IPS DF 6.9 (cell line): ENCODE results near the gene ADNP2.

Experiments used
- DNase-seq: peaks from one replicate; pipeline ENCODE4 v3.0.0-alpha.2; 2013; ENCODE audit warnings: low read depth, low spot score
- H3K27ac ChIP-seq: one replicate; pipeline ENCODE4 v1.5.1; 2013; ENCODE audit warnings: low read length, control low read depth
- H3K27me3 ChIP-seq: 2 replicates; pipeline ENCODE4 v1.6.1; 2013; ENCODE audit warnings: mild to moderate bottlenecking, low read length; ENCODE audit not compliant: control insufficient read depth, insufficient read depth
- H3K36me3 ChIP-seq: 2 replicates; pipeline ENCODE4 v1.6.1; 2013; ENCODE audit warnings: low read length; ENCODE audit not compliant: control insufficient read depth, insufficient read depth
- H3K4me1 ChIP-seq: 2 replicates; pipeline ENCODE4 v1.6.1; 2013; ENCODE audit warnings: low read length; ENCODE audit not compliant: control insufficient read depth, insufficient read depth
- H3K4me3 ChIP-seq: 2 replicates; pipeline ENCODE4 v1.5.1; 2013; ENCODE audit warnings: mild to moderate bottlenecking, low read length
- H3K9me3 ChIP-seq: 2 replicates; pipeline ENCODE4 v1.6.1; 2013; ENCODE audit warnings: low read length, inconsistent platforms; ENCODE audit not compliant: control insufficient read depth, insufficient read depth
- WGBS: extraction: QIAGEN DNeasy Blood & Tissue Kit; methylation state at CpG from one replicate; pipeline ENCODE4 v1.1.7; 2013; ENCODE audit warnings: mixed read lengths, missing lambda C conversion rate; ENCODE audit not compliant: insufficient read length, insufficient coverage; 5-methylcytosine and 5-hydroxymethylcytosine counted together

ADNP2 gene

DNA sequence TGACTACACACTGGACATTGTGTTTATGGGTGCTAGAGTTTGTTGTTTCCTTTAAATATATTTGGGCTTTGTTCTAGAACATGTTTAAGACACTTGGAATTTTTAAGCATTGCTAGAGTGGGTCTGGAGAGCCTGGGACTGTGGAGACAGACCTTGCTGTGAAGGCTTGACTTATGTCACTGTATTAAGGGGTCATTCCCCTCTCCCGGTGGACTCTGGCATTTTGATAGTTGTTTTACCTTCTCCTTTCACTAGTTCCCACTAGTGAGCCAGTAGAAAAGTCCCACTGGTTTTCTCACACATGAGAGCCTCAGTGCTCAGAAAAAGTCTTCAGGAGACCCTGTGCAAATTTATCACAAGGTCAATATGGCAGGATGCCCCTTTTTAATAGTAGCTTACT is 18.6 kb downstream of the ADNP2 start:
- Histone ChIP-seq H3K36me3 (no peaks in the 10 kb centered on the region; the same call in 1 of the 2 replicates), H3K27ac (no peak overlapping the region)
- no CpG with 5 or more reads among the region's 1 CpG for WGBS

DNA sequence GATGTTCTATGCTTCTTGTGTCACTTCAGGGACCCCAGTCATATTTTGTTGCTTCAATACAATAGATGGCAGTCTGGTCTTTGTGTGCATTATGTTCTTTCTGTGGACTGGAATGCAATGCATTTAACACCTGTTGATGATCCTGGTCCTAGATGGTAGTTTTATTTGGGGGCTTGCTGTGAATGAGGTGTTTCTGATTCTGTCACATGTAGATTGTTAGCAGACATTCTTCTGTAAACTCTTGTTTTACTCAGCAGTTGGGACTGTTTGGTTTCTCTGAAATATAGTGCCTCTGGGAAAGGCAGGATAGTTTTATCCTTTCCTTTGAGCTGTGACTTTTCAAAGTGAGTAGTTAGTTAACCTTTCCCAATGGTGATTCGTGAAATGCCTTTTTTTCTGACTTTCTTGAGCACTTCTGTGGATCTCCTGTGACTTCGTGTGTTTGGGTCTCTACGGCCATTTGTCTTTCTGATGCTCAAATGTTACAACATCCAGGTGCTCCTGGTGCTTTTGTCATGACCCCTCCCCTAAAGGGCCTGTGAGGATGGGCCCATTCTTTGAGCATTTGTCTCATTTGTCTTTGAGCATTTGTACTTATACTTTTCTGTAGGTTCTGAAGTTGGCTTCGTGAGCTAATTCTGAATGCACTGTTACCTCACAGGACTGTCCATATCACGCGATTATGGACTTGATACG is 20.8 kb downstream of the ADNP2 start:
- no peak for DNase-seq
- Histone ChIP-seq H3K4me1 (no peaks in the 10 kb centered on the region), H3K27ac (no peak overlapping the region), H3K4me3 (no peak overlapping the region), H3K27me3 (no peaks in the 10 kb centered on the region), H3K9me3 (no peaks in the 10 kb centered on the region), H3K36me3 (no peaks in the 10 kb centered on the region; the same call in 1 of the 2 replicates)
- WGBS, result no CpG with 5 or more reads among the region's 7 CpGs

More for the DNA sequence above, 18.6 kb downstream of the ADNP2 start:
- no peaks in the 10 kb centered on the region for H3K27me3 ChIP-seq
- H3K9me3 ChIP-seq, result no peaks in the 10 kb centered on the region
- 0 out of 2 replicates have a peak, but pooled peaks cover 1% of the 10 kb centered on the region for H3K4me1 ChIP-seq
- H3K4me3 ChIP-seq, result no peak overlapping the region
- no peak for DNase-seq

- no CpG with 5 or more reads among the region's 5 CpGs for WGBS
Observed at GRCh38 chr18:80130555-80130954, 21.5 kb downstream of the ADNP2 start.

DNA sequence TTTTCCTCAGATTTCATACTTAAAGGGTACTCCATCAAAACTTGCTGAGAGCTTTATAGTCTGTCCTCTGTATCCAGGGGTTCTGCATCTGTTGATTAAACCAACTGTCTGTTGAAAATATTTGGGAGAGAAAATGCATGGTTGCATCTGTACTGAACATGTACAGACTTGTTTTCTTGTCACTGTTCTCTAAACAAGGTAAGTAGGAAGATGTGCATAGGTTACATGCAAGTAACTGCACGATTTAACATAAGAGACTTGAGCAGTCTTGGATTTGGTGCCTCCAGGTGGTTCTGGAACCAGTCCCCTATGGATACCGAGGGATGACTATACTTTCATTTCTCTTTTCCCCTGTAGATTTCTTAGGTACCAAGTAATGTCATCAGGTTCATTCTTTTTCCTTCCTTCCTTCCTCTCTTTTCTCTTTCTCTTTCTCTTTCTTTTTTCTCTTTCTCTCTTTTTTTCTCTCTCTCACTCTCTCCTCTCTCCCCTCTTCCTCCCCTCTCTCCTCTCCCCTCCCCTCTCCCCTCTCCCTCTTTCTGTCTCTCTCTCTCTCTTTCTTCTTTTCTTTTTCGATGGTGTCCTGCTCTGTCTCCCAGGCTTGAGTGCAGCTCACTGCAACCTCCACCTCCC is 23.2 kb downstream of the ADNP2 start:
- no peak overlapping the region for H3K4me3 ChIP-seq
- DNase-seq, result no peak
- WGBS, result no CpG with 5 or more reads among the region's 3 CpGs
- H3K36me3 ChIP-seq, result peaks cover 16% of the 10 kb centered on the region
- H3K4me1 ChIP-seq, result no peaks in the 10 kb centered on the region
- no peaks in the 10 kb centered on the region for H3K27me3 ChIP-seq
- H3K27ac ChIP-seq, result no peak overlapping the region
- no peaks in the 10 kb centered on the region for H3K9me3 ChIP-seq

More at GRCh38 chr18:80130555-80130954, 21.5 kb downstream of the ADNP2 start:
- Histone ChIP-seq H3K27ac (no peak overlapping the region), H3K36me3 (peaks cover under 1% of the 10 kb centered on the region; the same call in 1 of the 2 replicates), H3K4me1 (no peaks in the 10 kb centered on the region), H3K4me3 (no peak overlapping the region), H3K27me3 (no peaks in the 10 kb centered on the region), H3K9me3 (no peaks in the 10 kb centered on the region)
- no peak for DNase-seq

DNA sequence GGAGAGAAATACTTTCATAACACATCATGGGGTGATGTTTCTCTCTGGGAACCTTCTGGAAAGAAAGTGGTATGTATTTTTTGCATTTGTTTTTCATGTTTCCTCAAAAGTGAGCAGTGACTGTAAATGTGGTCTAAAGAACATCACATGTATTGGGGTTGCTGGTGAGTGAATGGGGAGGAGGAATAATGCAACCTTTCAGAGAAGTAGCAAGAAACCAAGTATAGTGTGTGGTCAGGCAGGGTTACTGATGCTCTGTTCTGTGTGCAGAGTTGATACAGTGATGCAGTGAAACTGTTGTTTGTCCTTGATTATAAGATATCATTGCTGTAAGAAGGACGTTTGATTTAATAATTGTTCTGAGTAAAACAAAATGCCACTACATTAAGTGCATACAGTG is 24.1 kb downstream of the ADNP2 start:
- no peak overlapping the region for H3K27ac ChIP-seq
- H3K36me3 ChIP-seq, result peaks cover 24% of the 10 kb centered on the region
- H3K4me1 ChIP-seq, result no peaks in the 10 kb centered on the region; the same call in 1 of the 2 replicates
- DNase-seq, result no peak
- no peak overlapping the region for H3K4me3 ChIP-seq
- H3K27me3 ChIP-seq, result no peaks in the 10 kb centered on the region
- H3K9me3 ChIP-seq, result no peaks in the 10 kb centered on the region
- no CpG with 5 or more reads among the region's 1 CpG for WGBS

- WGBS, result no CpG with 5 or more reads among the region's 1 CpG
- no peak for DNase-seq
- no peaks in the 10 kb centered on the region for H3K9me3 ChIP-seq
- H3K36me3 ChIP-seq, result peaks cover 26% of the 10 kb centered on the region
- no peaks in the 10 kb centered on the region for H3K27me3 ChIP-seq
- H3K4me1 ChIP-seq, result no peaks in the 10 kb centered on the region; the same call in 1 of the 2 replicates
- H3K4me3 ChIP-seq, result no peak overlapping the region
- H3K27ac ChIP-seq, result no peak overlapping the region
Observed at GRCh38 chr18:80135136-80135535, 26.1 kb downstream of the ADNP2 start.

DNA sequence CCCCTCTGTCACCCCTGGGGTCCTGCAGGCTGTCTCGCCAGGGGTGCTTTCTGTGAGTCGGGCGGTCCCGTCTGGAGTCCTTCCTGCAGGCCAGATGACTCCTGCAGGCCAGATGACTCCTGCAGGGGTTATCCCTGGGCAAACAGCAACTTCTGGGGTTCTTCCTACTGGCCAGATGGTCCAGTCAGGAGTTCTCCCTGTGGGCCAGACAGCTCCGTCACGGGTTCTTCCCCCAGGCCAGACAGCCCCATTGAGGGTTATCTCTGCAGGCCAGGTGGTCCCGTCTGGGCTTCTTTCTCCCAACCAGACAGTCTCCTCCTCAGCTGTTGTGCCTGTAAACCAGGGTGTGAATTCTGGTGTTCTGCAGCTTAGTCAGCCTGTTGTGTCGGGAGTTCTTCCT is 27.6 kb downstream of the ADNP2 start:
- Histone ChIP-seq H3K4me1 (no peaks in the 10 kb centered on the region; the same call in 1 of the 2 replicates), H3K27ac (no peak overlapping the region), H3K9me3 (no peaks in the 10 kb centered on the region), H3K4me3 (no peak overlapping the region), H3K27me3 (no peaks in the 10 kb centered on the region), H3K36me3 (peaks cover 26% of the 10 kb centered on the region)
- WGBS, result no CpG with 5 or more reads among the region's 8 CpGs
- DNase-seq, result no peak

DNA sequence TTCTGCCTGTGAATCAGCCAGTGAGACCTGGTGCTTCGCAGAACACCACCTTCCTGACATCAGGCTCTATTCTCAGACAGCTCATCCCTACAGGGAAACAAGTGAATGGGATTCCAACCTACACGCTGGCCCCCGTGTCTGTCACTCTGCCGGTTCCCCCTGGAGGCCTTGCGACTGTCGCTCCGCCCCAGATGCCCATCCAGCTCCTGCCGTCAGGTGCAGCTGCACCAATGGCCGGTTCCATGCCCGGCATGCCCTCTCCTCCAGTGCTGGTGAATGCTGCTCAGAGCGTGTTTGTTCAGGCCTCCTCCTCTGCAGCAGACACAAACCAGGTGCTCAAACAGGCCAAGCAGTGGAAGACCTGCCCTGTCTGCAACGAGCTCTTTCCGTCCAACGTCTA is 28.1 kb downstream of the ADNP2 start:
- no peaks in the 10 kb centered on the region for H3K9me3 ChIP-seq
- no peak overlapping the region for H3K27ac ChIP-seq
- peaks cover 26% of the 10 kb centered on the region for H3K36me3 ChIP-seq
- DNase-seq, result no peak
- no peaks in the 10 kb centered on the region; the same call in 1 of the 2 replicates for H3K4me1 ChIP-seq
- H3K4me3 ChIP-seq, result no peak overlapping the region
- H3K27me3 ChIP-seq, result no peaks in the 10 kb centered on the region
- no CpG with 5 or more reads among the region's 14 CpGs for WGBS

DNA sequence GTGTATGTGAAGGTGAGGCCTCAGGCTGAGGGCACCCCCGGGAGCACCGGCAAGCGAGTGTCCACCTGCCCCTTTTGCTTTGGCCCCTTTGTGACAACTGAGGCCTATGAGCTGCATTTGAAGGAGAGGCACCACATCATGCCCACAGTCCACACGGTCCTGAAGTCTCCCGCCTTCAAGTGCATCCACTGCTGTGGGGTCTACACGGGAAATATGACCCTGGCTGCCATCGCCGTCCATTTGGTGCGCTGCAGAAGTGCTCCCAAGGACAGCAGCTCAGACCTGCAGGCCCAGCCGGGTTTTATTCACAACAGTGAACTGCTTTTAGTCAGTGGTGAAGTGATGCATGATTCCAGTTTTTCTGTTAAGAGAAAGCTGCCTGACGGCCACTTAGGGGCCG is 28.9 kb downstream of the ADNP2 start:
- Histone ChIP-seq H3K27me3 (no peaks in the 10 kb centered on the region), H3K9me3 (no peaks in the 10 kb centered on the region), H3K4me1 (no peaks in the 10 kb centered on the region; the same call in 1 of the 2 replicates), H3K4me3 (no peak overlapping the region), H3K27ac (no peak overlapping the region), H3K36me3 (peaks cover 26% of the 10 kb centered on the region)
- no peak for DNase-seq
- no CpG with 5 or more reads among the region's 12 CpGs for WGBS

GRCh38 chr18:80140455-80140985 is 31.5 kb downstream of the ADNP2 start:
- DNase-seq, result no peak
- Histone ChIP-seq H3K4me3 (no peak overlapping the region), H3K27me3 (no peaks in the 10 kb centered on the region), H3K36me3 (peaks cover 26% of the 10 kb centered on the region), H3K9me3 (no peaks in the 10 kb centered on the region), H3K4me1 (no peaks in the 10 kb centered on the region; the same call in 1 of the 2 replicates), H3K27ac (no peak overlapping the region)
- no CpG with 5 or more reads among the region's 5 CpGs for WGBS
